ENCODE results near the gene NDUFV1.
A peak's percentile ranks its signal among the peaks of the same experiment; 100 is the strongest.
"Not testable (repeated sequence)": the region's sequence is repeated elsewhere in the genome, so short reads cannot be mapped to it uniquely, and the experiment has no call there.

NDUFV1 gene

DNA sequence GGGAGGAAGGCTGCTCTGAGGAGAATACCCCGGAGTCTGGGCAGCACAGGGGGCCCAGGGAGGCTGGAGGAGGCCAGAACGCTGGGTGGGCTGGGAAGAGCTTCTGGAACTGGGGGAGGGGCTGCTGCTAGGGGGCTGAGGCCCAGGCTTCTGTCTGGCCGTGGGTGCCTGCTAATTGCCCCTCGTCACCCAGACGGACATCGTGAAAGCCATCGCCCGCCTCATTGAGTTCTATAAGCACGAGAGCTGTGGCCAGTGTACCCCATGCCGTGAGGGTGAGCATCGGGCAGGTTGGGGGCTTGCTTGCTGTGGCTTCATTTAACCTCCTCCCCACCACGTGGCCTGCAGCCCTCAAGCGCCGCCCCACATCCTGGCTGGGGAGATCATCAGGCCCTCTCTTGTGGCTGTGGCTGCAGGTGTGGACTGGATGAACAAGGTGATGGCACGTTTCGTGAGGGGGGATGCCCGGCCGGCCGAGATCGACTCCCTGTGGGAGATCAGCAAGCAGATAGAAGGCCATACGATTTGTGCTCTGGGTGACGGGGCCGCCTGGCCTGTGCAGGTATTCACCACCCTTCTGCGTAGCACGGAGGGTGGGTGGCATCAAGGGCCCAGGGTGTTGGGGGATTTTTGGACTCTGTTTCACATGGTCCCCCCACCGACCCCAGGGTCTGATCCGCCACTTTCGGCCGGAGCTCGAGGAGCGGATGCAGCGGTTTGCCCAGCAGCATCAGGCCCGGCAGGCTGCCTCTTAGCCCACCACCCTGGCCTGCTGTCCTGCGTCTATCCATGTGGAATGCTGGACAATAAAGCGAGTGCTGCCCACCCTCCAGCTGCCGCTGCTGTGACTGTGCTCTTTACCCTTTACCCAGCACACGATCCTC lies 5.2 kb downstream of the NDUFV1 start:
- no peak for DNase-seq (ENCODE audit: low spot score)

GRCh38 chr11:67612751-67613150 lies 6.0 kb downstream of the NDUFV1 start:
- DNase-seq (ENCODE audit: low spot score): no peak

- DNase-seq (ENCODE audit: low spot score): no peak
Measured at GRCh38 chr11:67613313-67613959, 6.7 kb downstream of the NDUFV1 start.

DNA sequence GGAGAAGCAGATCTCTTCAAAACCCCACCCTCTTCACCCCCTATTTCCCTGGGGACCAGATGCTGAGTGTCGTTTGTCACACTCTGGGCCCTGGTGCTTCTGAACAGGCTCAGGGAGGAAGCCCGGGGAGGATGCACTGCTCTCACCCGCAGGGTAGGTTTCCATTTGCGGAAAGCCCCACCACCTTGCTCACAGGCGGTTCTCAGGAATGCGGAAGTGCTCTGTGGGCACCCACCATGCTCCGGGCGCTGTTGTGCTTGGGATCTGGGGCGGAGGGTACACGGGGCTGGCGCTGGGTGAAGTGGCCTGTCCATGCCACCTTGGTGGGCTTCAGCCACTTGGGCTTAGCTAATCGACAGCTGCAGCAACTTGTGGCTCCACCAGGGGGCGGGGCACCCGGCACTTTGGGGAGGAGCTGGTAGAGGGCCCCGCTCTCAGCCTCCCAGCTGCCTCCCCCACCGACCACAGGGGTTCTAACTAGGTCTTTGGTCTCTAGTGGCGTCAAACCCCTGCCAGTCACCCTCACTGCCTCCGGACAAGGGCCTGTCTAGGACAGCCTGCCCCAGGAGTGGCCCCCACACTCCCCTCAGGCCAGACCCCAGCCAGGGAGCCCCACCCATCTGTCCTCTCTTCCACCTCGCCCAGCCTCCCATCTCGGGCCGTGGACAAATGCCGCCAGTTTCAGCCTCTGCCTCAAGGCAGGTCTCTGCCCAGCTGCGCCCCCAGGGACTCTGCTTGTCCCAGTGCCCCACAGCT lies 7.4 kb downstream of the NDUFV1 start:
- peak; percentile 37 for DNase-seq (ENCODE audit: low spot score)

GRCh38 chr11:67614730-67615714 lies 8.3 kb downstream of the NDUFV1 start:
- DNase-seq (ENCODE audit: low spot score): no peak

- DNase-seq (ENCODE audit: low spot score): no peak
Measured at GRCh38 chr11:67615728-67616430, 9.1 kb downstream of the NDUFV1 start.

- DNase-seq (ENCODE audit: low spot score): no peak
Measured at GRCh38 chr11:67616431-67617242, 9.9 kb downstream of the NDUFV1 start.

- DNase-seq (ENCODE audit: low spot score): no peak
Measured at GRCh38 chr11:67617243-67617953, 10.7 kb downstream of the NDUFV1 start.

DNA sequence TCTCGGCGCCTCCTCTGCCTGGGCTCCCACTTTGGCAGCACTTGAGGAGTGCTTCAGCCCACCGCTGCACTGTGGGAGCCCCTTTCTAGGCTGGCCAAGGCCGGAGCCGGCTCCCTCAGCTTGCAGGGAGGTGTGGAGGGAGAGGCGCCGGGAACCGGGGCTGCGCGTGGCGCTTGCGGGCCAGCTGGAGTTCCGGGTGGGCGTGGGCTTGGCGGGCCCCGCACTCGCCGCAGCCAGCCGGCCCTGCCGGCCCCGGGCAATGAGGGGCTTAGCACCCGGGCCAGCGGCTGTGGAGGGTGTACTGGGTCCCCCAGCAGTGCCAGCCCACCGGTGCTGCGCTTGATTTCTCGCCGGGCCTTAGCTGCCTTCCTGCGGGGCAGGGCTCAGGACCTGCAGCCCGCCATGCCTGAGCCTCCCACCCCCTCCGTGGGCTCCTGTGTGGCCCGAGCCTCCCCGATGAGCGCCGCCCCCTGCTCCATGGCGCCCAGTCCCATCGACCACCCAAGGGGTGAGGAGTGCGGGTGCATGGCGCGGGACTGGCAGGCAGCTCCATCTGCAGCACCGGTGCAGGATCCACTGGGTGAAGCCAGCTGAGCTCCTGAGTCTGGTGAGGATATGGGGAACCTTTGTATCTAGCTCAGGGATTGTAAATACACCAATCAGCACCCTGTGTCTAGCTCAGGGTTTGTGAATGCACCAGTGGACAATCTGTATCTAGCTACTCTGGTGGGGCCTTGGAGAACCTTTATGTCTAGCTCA lies 12.3 kb downstream of the NDUFV1 start:
- not testable (repeated sequence) for DNase-seq (ENCODE audit: low spot score)

GRCh38 chr11:67619683-67620618 lies 13.2 kb downstream of the NDUFV1 start:
- DNase-seq (ENCODE audit: low spot score): not testable (repeated sequence)

DNA sequence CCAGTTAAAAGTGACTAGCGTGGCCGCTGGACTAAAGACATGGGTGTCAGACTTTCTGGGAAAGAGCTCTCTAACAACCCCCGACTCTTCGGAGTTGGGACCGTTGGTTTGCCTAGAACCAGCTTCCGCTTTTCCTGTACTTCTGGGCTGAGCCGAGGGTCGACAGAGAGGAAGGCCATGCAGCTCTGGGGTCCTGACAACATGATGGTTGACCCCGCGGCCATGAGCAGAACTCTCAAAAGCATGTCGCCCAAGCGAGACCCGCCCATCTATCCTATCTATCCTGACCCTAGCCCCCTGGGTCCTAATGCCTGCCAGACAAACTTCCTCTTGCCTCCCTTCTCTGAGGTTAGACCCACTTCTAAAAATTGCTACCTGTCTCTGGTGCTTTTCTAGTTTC lies 13.9 kb downstream of the NDUFV1 start:
- not testable (repeated sequence) for DNase-seq (ENCODE audit: low spot score)

GRCh38 chr11:67621928-67622327 lies 15.2 kb downstream of the NDUFV1 start:
- DNase-seq (ENCODE audit: low spot score): not testable (repeated sequence)

GRCh38 chr11:67622905-67623304 lies 16.2 kb downstream of the NDUFV1 start:
- DNase-seq (ENCODE audit: low spot score): not testable (repeated sequence)

DNA sequence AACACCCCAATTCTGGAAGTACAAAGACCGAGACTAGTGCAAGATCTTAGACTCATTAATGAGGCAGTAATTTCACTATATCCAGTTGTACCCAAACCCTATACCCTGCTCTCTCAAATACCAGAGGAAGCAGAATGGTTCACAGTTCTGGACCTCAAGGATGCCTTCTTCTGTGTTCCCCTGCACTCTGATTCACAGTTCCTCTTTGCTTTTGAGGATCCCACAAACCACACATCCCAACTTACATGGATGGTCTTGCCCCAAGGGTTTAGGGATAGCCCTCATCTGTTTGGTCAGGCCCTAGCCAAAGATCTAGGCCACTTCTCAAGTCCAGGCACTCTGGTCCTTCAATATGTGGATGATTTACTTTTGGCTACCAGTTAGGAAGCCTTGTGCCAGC lies 17.1 kb downstream of the NDUFV1 start:
- DNase-seq (ENCODE audit: low spot score): not testable (repeated sequence)

DNA sequence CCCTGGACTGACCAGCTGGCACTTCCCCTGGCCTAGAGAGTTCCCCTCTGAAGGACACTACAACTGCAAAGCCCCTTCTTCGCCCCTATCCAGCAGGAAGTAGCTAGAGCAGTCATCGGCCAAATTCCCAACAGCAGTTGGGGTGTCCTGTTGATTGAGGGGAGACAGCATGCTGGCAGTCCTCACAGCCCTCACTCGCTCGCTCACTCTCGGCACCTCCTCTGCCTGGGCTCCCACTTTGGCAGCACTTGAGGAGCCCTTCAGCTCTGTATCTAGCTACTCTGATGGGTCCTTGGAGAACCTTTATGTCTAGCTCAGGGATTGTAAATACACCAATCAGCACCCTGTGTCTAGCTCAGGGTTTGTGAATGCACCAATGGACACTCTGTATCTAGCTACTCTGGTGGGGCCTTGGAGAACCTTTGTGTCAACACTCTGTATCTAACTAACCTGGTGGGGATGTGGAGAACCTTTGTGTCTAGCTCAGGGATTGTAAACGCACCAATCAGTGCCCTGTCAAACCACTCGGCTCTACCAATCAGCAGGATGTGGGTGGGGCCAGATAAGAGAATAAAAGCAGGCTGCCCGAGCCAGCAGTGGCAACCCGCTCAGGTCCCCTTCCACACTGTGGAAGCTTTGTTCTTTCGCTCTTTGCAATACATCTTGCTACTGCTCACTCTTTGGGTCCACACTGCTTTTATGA lies 19.5 kb downstream of the NDUFV1 start:
- not testable (repeated sequence) for DNase-seq (ENCODE audit: low spot score)

- DNase-seq (ENCODE audit: low spot score): no peak
Measured at GRCh38 chr11:67626970-67627369, 20.2 kb downstream of the NDUFV1 start.

DNA sequence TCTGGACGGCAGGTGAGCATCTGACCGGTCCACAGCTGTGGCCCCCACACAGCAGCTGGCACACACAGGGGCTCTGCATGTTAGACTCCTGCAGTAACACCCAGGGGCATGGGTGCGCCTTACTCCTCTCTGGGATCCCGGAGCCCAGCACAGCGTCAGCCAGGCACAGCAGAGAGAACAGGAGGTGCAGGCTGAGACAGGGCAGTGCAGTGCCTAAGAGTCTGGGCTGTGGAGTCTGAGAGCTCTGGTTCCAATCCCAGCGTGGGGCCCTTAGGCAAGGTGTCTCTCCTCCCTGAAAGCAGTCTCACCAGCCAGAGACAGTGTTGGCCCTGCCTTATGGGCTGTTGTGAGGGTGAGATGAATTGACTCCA lies 20.7 kb downstream of the NDUFV1 start:
- no peak for DNase-seq (ENCODE audit: low spot score)
